IgD-negative memory B cell (primary cell): ENCODE results near the gene RRP1. TPM values are rescaled to one million over a fixed set of nuclear protein-coding genes. Genes with fewer than 3 reads are reported as not detected.

ENCODE experiments used
- H3K27ac Mint-ChIP-seq, 3 donors: one replicate each; pipeline ENCODE4 v1.8.0; 2020 to 2022; ENCODE audit warnings: mild to moderate bottlenecking in 3 of 3, mixed read lengths in 3 of 3, moderate library complexity in 1 of 3
- H3K27me3 Mint-ChIP-seq: one replicate; pipeline ENCODE4 v1.8.0; 2021; ENCODE audit warnings: mixed read lengths
- H3K36me3 Mint-ChIP-seq: one replicate; pipeline ENCODE4 v1.8.0; 2020; ENCODE audit warnings: mild to moderate bottlenecking, mixed read lengths
- H3K4me1 Mint-ChIP-seq, 3 donors: one replicate each; pipeline ENCODE4 v1.8.0; 2020 to 2022; ENCODE audit warnings: mixed read lengths in 3 of 3, mild to moderate bottlenecking in 1 of 3
- H3K4me3 Mint-ChIP-seq, 4 donors: one replicate each; pipeline ENCODE4 v1.8.0; 2020 to 2022; ENCODE audit warnings: mild to moderate bottlenecking in 4 of 4, mixed read lengths in 4 of 4, moderate library complexity in 3 of 4
- H3K9me3 Mint-ChIP-seq, 3 donors: one replicate each; pipeline ENCODE4 v1.8.0; 2020 to 2021; ENCODE audit warnings: mixed read lengths in 3 of 3, mild to moderate bottlenecking in 1 of 3
- polyA plus RNA-seq: library from polyadenylated mRNA; unstranded; fragments of 300-500 nt; fragmentation: Illumina TruSeq; gene quantifications from one replicate; pipeline ENCODE4 v1.2.3, GENCODE V29; 2021

Gene RRP1
- polyA plus RNA-seq, 1 donor from 2014 or later, result 18.2 TPM

DNA sequence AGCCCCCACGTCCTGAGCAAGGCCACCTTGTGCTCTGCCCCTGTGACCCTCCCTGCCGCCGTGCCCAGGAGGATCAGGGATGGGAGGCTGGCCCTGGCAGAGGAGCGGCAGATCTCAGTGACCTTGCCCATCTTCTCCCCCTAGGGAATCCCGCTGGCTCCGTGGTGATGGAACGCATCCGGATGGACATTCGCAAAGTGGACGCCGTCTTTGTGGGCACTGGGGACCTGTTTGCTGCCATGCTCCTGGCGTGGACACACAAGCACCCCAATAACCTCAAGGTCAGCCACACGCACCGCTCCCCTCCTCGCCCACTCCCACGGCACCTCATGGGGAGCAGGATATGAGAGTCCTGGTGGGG, 36.0 kb upstream of the RRP1 start:
- Mint-ChIP-seq H3K4me1 (no peaks in the 10 kb centered on the region), H3K27me3 (no peaks in the 10 kb centered on the region), H3K27ac (peak overlapping the region in 1 of 3 donors; percentile 59), H3K4me3 (no peak overlapping the region), H3K36me3 (peaks cover 3% of the 10 kb centered on the region), H3K9me3 (no peaks in the 10 kb centered on the region)

DNA sequence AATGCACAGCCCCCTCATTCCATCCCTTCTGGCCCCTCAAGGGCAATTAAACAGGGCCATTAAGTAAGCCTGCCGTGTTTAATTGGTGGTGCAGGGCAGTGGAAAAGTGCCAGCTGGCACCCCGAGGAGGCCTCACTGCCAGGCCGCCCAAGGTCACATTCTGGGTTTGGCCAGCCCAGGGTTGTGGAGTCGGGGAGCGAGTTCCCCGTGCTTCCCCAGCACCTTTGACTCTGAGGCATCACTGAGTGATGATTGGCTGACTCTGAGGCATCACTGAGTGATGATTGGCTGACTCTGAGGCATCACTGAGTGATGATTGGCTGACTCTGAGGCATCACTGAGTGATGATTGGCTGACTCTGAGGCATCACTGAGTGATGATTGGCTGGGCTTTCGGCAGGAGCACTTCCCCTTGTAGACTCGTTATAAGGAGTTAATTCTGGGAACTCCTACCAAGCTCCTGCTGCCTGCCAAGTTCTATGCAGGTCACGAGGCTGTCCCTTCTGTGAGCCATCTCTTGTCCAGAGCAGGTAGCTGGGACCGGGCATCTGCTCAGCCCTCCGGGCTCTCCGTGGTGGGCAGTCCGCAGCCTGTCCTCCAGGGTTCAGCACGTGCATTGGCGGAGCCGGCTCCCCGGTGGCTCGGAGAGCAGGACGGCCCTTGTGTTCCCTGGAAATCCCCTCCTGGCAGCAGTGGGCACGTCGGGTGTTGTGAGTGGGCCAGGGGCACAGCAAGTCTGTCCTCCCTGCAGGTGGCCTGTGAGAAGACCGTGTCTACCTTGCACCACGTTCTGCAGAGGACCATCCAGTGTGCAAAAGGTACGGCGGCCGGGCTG, 34.2 kb upstream of the RRP1 start:
- H3K27me3 Mint-ChIP-seq, result no peaks in the 10 kb centered on the region
- H3K36me3 Mint-ChIP-seq, result peaks cover 5% of the 10 kb centered on the region
- no peak overlapping the region for H3K27ac Mint-ChIP-seq
- H3K4me1 Mint-ChIP-seq, result no peaks in the 10 kb centered on the region
- H3K4me3 Mint-ChIP-seq, result no peak overlapping the region
- H3K9me3 Mint-ChIP-seq, result no peaks in the 10 kb centered on the region

DNA sequence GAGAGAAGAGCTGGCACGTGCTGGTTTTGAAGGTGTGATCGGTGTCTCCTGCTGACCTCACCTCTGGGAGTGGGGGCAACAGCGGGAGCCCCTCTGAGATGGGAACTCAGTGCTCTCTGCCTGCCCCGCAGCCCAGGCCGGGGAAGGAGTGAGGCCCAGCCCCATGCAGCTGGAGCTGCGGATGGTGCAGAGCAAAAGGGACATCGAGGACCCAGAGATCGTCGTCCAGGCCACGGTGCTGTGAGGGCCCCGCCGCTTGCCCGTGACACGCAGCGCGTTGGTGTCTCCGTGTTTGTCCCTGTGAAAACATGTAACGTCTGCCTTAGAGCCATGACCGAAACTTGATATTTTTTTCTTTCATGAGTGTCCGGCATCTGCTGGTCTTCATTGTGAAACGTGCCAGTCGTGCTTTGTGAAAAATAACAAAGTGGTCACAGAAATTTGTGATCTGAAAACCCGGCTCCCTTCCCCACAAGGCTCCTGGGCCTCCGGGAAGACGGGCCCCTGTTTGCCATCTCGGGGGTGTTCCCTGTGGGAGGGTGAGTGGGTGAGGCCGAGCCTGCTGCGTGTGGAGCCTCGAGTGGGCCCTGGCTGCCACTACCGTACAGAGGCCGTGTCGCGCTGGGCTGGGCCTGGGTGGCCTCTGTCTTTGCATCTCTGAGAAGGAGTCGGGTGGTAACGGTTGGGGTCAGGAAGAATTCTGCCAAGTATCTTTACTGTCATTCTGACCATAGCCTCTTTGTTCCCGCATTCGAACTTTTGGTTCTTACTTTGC, 33.4 kb upstream of the RRP1 start:
- Mint-ChIP-seq H3K27ac (no peak overlapping the region), H3K27me3 (no peaks in the 10 kb centered on the region), H3K9me3 (no peaks in the 10 kb centered on the region), H3K36me3 (peaks cover 5% of the 10 kb centered on the region), H3K4me1 (no peaks in the 10 kb centered on the region), H3K4me3 (no peak overlapping the region)

DNA sequence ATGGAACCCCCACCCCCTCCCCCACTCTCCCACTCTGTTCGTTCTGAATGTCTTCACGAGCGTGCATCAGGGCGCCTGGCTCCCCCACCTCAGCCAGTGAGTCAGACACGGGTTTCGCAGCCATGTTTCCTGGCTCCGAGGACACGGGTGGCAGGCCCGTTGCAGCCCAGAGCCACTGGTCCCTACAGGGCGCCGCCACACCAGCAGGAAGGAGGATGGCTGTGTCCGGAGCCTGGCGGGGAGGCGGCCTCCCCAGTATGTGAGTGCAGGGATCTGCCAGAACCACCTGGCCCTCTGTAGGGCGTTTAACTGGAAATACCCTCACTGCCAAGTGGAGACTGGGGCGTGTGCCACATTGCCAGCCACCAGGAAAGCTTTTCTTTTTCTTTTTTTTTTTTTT, 31.8 kb upstream of the RRP1 start:
- Mint-ChIP-seq H3K4me3 (no peak overlapping the region), H3K27ac (no peak overlapping the region), H3K36me3 (peaks cover 5% of the 10 kb centered on the region), H3K27me3 (no peaks in the 10 kb centered on the region), H3K9me3 (no peaks in the 10 kb centered on the region), H3K4me1 (no peaks in the 10 kb centered on the region)

DNA sequence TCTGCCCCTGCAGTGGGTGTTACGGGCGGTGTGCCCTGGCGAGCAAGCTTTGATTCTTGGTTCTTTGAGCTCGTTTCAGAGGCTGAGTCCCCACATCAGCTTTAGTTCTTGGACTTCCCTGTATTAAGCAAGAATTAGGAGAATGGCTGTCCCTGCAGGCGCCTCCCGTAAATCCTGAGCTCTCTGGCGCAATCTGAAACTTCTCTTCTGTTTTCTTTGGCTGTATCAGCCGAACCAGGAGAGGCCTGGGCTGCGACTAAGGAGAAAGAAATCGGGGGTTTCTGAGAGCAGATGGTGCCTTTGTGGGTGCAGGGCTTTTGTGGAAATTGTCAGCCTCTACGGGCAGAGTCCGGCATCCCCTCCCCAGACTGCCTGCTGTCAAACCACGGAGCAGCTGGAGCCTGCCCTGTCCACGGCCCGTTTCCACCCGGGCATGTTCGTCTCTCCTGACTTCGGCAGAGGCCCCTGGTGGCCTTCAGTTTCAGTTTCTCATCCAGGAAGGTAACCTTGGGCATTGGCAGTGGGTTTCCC, 31.2 kb upstream of the RRP1 start:
- Mint-ChIP-seq H3K9me3 (no peaks in the 10 kb centered on the region), H3K4me1 (no peaks in the 10 kb centered on the region), H3K36me3 (peaks cover 7% of the 10 kb centered on the region), H3K27ac (peak overlapping the region in 1 of 3 donors; percentile 16), H3K27me3 (no peaks in the 10 kb centered on the region), H3K4me3 (no peak overlapping the region)

DNA sequence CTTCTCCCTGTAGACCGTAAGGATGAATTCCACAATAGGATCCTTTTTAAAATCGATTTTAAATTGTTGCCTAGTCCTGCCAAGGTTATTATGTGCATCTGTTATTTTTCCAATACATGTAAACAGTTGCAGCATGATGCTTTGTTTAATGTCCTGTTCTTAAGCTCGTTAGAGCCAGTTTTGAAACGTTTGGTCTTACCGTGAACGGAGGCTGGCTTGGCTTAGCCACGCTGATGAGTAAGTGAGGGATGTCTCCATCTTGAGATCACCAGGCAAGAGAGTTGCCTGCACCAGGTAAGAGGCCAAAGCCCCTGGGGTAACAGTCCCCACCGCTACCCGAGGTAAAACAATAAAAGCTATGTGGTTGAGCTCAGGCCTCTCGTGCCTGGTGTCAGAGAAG, 30.6 kb upstream of the RRP1 start:
- Mint-ChIP-seq H3K36me3 (peaks cover 7% of the 10 kb centered on the region), H3K9me3 (no peaks in the 10 kb centered on the region), H3K27ac (no peak overlapping the region), H3K4me3 (peak overlapping the region in 1 of 4 donors; percentile 5), H3K4me1 (no peaks in the 10 kb centered on the region), H3K27me3 (no peaks in the 10 kb centered on the region)

DNA sequence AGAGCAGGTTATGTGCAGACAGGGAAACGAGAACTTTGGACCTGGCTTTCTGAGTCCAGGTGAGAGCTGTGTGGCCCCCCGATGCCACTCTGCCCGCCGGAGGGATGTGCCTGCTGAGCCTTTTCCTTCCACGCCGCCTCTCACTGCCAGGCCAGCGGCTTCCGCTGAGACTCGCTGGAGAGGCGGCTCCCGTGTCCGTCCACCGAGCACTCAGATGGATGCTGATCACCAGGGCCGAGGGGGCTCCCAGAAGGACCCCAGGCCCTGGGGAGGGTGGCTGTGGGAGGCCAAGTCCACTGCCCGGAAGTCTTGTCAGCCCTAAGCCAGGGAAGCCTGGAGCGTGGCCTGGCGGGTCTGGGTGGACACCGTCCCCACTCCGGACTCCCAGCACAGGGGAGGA, 29.7 kb upstream of the RRP1 start:
- Mint-ChIP-seq H3K4me1 (no peaks in the 10 kb centered on the region), H3K27me3 (no peaks in the 10 kb centered on the region), H3K36me3 (peaks cover 7% of the 10 kb centered on the region), H3K27ac (no peak overlapping the region), H3K4me3 (no peak overlapping the region), H3K9me3 (no peaks in the 10 kb centered on the region)

DNA sequence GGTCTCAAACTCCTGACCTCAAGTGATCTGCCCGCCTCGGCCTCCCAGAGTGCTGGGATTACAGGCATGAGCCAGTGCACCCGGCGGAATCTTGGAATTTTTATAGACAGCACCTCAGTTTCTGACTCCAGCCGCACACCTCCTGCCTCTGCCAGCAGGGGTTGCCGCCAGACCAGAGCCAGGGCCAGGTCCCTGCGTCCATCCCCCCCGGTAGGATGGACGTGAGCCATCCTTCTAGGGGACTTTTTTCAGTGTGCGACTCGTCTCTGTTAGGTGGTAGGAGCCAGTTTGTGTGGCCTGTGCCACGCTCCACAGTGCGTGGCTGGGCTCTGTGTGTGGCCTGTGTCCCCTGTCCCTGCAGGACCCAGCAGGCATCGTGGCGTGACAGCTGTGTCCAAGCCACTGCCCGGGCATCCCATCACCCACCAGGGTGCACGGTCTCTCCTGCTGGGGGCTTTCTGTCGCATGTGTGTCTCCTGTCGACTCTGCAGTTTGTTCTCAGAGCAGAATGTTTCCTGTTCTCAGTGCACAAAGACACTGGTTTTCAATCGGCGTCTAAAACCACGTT, 28.9 kb upstream of the RRP1 start:
- Mint-ChIP-seq H3K4me3 (peak overlapping the region in 1 of 4 donors; percentile 57), H3K27me3 (no peaks in the 10 kb centered on the region), H3K9me3 (no peaks in the 10 kb centered on the region), H3K27ac (peak overlapping the region in 1 of 3 donors; percentile 43), H3K4me1 (no peaks in the 10 kb centered on the region), H3K36me3 (peaks cover 7% of the 10 kb centered on the region)

DNA sequence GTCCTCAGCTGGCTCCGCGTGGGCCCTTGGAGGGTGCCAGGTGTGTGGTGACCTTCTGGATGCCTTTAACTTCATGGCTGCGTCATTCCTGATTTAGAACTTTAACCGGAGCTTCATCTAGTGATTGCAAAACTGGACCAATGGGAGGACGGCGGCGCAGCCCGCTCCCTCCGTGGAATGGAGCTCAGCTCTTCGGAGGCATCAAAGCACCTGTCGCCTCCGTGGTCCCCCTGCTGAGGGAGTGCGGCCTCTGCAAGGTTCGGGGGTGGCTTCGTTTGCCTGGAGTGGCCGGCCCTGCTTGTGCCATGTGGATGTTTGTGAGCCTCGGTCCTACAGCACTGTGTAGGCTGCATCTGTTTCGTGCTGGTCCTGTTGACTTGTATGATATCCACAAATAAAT, 27.5 kb upstream of the RRP1 start:
- H3K36me3 Mint-ChIP-seq, result peaks cover 5% of the 10 kb centered on the region
- no peak overlapping the region for H3K4me3 Mint-ChIP-seq
- no peaks in the 10 kb centered on the region for H3K4me1 Mint-ChIP-seq
- no peaks in the 10 kb centered on the region for H3K27me3 Mint-ChIP-seq
- no peaks in the 10 kb centered on the region for H3K9me3 Mint-ChIP-seq
- no peak overlapping the region for H3K27ac Mint-ChIP-seq

DNA sequence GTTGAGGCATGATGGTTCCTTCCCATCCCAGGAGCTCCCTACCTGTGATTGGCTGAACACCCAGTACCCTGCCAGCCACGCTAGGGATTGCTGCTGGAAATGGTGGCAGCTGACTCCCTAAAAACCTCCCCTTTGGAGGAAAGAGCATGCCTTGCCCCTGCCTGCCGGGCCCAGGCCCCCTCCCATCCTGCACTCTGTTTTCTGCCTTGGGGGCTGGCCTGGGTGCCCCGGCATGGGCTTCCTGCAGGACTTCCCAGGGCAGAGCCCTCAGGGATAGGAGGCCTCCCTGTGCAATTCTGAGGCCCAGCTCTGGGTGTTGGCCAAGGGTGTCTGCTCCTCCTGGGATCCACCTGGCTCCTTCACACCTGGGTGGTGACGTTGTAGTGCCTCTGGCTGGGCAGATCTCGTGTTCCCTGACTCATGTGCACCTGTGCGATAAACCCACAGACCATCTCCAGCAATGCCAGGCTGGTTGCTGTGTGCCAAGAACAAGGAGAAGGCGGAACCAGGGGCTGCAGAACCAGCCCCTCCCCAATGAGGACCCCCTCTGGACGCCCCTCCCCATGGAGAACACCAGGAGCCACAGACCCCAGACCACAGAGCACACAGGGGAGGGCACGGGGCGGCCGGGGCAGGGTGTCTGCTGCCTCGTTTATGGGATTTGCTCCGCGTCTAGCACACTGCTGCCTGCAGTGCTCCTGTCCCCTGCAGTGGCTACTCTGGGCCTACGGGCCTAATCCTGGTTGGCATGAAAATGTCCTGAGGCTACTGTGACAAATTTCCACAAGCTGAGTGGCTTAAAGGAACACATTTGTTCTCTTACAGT, 26.9 kb upstream of the RRP1 start:
- no peak overlapping the region for H3K27ac Mint-ChIP-seq
- H3K9me3 Mint-ChIP-seq, result no peaks in the 10 kb centered on the region
- no peaks in the 10 kb centered on the region for H3K27me3 Mint-ChIP-seq
- H3K36me3 Mint-ChIP-seq, result peaks cover 5% of the 10 kb centered on the region
- no peaks in the 10 kb centered on the region for H3K4me1 Mint-ChIP-seq
- no peak overlapping the region for H3K4me3 Mint-ChIP-seq

DNA sequence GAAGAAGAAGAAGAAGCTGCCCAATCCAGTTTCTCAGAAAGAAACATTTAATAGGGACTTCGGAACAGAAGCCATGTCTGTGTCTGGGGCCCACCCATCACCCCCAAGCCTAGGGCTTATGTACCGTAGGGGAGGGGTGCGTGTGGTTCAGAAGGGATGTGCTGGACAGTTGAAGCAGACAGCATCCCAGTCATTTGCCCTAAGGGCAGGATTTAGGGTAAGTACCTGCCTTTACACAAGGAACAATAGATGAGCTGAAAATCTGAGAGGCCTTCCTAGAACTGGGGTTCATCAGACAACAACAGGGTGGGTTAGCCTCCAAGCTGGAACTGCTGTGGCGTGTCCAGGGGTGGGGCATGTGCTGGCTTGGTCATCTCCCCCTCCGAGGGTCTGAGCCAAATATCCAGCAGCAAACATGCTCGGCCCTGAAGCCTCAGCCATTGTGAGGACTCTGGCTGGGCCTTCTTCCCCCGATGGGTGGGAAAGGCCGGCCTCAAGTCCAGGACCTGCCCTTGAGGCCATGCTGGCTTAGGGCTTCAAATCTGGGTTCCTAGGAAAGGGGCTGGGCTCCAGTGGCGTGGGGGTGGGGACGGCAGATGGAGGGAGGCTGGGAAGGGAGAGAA, 25.4 kb upstream of the RRP1 start:
- H3K9me3 Mint-ChIP-seq, result no peaks in the 10 kb centered on the region
- H3K36me3 Mint-ChIP-seq, result peaks cover 3% of the 10 kb centered on the region
- peaks cover 0 to 1% (median under 1%) of the 10 kb centered on the region in 3 donors for H3K4me1 Mint-ChIP-seq
- no peak overlapping the region for H3K27ac Mint-ChIP-seq
- H3K4me3 Mint-ChIP-seq, result no peak overlapping the region
- peaks cover 2% of the 10 kb centered on the region for H3K27me3 Mint-ChIP-seq

DNA sequence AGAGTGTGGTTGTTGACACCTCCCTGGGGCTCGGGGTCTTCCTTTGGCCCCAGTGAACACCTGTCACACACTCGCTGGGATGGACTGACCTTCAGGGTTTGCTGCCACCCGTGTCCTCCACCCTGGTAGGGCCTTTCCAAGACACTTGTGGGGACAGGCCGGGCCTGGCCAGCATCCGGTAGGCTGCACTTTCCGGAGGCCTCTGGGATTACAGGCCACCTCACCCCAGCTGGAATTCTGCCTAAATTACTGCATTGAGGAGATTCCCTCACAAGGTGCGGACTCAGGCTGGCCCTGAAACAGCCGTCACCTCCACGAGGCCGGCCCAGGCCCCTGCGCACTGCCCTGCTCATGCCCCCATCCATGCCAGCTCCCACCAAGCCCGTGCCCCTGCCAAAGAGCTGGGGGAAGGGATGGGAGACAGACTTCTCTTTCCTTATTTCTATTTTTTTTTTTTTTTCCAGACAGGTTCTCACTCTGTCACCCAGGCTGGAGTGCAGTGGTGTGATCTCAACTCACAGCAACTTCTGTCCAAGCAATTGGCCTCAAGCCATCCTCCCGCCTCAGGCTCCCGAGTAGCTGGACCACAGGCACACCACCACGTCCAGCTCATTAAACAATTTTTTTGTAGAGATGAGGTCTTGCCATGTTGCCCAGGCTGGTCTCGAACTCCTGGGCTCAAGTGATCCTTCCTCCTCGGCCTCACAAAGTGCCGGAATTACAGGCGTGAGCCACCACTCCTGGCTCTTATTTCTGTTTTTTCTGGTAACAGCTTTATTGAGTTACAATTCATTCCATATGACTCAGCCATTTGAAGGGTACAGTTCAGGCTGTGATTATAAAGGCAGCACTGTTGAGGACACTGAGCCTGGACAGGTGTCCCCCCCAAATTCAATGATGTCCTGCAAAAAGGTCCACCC, 24.5 kb upstream of the RRP1 start:
- peaks cover 2% of the 10 kb centered on the region for H3K27me3 Mint-ChIP-seq
- no peak overlapping the region for H3K4me3 Mint-ChIP-seq
- peaks cover 0 to 2% (median 1%) of the 10 kb centered on the region in 3 donors for H3K4me1 Mint-ChIP-seq
- no peaks in the 10 kb centered on the region for H3K9me3 Mint-ChIP-seq
- peak overlapping the region in 1 of 3 donors; percentile 47 for H3K27ac Mint-ChIP-seq
- H3K36me3 Mint-ChIP-seq, result peaks cover 3% of the 10 kb centered on the region

DNA sequence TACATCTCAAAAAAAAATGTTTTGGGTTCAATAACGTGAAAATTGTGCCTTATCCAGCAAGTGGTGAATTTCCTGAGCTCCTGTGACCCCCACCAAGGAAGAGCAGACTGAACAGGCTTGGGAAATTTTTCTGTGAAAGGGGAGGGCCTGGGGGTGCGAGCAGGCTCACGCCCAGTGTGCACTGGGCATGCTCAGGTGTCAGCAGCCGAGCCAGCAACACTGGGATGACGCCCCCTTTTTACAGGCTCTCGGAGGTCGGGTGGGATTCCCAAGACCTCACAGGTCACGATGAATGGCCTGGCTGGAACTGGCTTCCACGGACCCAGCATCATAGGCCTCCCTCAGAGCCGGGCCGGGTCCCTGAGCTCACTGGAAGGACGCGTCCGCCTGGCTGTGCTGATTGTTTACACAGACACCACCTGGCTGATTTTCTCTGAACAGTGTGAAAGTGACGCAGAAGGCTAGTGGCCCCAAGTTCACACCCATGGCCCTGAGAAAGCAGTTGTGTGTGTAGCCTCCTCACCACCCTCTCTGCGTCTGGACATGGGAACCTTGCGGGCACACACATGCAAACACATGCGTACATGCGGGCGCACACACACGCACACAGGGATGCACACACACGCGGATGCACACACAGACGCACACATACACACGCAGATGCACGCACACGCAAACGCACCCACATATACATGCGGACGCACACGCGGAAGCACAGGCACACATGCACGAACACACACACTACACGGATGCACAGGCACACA, 22.5 kb upstream of the RRP1 start:
- no peaks in the 10 kb centered on the region for H3K9me3 Mint-ChIP-seq
- H3K4me3 Mint-ChIP-seq, result no peak overlapping the region
- H3K27me3 Mint-ChIP-seq, result peaks cover 2% of the 10 kb centered on the region
- H3K4me1 Mint-ChIP-seq, result peaks cover 0 to 6% (median 3%) of the 10 kb centered on the region in 3 donors
- H3K36me3 Mint-ChIP-seq, result peaks cover 3% of the 10 kb centered on the region
- peak overlapping the region in 1 of 3 donors; percentile 45 for H3K27ac Mint-ChIP-seq
